ENCODE measurements around the gene RPS28.
"Not testable (repeated sequence)": the region's sequence is repeated elsewhere in the genome, so short reads cannot be mapped to it uniquely, and the experiment has no call there.

Gene RPS28

GRCh38 chr19:8342684-8343482, 21.6 kb downstream of the RPS28 start, which contains the start of gene KANK3:
TSS of gene KANK3 (minus strand) at chr19:8343262. CDS start at chr19:8337828, 5,434 bp downstream.
- DNase-seq (ENCODE audit: low read depth): peak; percentile 97

DNA sequence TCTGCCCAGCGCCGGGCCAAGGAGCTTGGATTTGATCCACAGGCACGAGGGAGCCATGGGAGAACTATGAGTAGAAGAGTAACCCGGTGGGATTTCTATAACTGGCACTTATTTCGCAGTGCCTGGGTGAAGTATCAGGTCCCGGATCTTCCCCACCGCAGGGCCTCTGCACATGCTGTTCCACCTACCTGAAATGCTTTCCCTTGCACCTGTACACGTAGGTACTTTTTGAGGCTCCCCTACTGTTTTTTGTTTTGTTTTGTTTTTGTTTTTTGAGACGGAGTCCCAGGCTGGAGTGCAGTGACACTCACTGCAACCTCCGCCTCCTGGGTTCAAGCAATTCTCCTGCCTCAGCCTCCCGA, 22.2 kb downstream of the RPS28 start:
- no peak for DNase-seq (ENCODE audit: low read depth)

GRCh38 chr19:8349629-8350372, 28.5 kb downstream of the RPS28 start:
- DNase-seq (ENCODE audit: low read depth): not testable (repeated sequence)

- DNase-seq (ENCODE audit: low read depth): no peak
These were observed 31.0 kb downstream of the RPS28 start for GRCh38 chr19:8352134-8352827.

DNA sequence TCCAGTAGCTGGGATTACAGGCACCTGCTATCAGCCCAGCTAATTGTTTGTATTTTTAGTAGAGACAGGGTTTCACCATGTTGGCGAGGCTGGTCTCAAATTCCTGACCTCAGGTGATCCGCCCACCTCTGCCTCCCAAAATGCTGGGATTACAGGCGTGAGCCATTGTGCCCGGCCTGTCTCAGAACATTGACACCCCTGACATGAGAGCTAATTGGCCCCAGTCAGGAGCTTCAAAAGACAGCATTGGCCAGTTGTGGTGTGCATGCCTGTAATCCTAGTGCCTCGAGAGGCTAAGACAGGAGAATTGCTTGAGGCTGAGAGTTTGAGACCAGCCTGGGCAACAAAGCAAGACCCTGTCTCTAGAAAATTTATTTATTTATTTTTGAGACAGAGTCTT, 31.5 kb downstream of the RPS28 start:
- not testable (repeated sequence) for DNase-seq (ENCODE audit: low read depth)

DNA sequence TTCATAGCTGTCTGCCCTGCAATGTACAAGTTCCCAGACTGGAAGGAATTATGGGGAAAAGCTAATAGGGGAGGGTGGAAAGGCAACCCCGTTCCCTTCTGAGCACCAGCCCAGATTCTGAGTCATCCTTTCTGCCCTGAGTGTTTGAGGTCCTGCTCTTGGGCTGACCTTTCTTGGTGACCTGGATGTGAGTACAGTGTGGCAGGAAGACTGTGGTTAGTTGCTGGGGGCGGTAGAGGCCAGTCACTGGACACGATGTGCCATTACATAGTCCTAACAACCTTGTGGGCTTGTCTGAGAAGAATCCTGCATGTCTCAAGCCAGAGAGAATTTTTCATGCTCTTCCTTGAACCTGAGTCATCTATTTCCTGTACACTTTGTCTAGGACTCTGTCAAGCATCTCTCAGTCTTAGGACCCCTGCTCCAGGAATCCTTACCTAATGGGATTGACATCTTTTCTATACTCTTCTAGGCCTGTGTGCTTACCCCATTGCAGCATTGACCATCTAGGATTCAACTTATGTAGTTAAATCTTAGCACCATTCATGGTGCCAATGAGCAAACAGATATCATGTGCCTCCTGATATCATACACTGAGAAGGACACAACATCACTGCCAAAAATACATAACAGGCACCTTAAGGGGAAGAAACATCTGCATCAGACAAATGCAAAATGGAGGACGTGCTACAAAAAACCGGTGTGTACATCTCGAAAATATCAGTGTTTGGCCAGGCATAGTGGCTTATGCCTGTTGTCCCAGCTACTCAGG, 34.5 kb downstream of the RPS28 start:
- peak; percentile 100 for DNase-seq (ENCODE audit: low read depth)

- no peak for DNase-seq (ENCODE audit: low read depth)
These were observed 35.8 kb downstream of the RPS28 start for GRCh38 chr19:8357007-8357521.

DNA sequence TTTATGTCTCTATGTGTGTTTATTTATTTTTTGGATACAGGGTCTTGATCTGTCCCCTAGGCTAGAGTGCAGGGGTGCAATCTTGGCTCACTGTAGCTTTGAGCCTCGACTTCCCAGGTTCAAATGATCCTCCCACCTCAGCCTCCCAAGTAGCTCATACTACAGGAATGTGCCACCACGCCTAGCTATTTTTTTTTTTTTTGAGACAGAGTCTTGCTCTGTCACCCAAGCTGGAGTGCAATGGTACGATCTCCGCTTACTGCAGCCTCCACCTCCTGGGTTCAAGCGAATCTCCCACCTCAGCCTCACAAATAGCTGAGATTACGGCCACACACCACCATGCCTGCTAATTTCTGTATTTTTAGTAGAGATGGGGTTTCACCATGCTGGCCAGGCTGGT, 37.7 kb downstream of the RPS28 start:
- DNase-seq (ENCODE audit: low read depth): no peak

DNA sequence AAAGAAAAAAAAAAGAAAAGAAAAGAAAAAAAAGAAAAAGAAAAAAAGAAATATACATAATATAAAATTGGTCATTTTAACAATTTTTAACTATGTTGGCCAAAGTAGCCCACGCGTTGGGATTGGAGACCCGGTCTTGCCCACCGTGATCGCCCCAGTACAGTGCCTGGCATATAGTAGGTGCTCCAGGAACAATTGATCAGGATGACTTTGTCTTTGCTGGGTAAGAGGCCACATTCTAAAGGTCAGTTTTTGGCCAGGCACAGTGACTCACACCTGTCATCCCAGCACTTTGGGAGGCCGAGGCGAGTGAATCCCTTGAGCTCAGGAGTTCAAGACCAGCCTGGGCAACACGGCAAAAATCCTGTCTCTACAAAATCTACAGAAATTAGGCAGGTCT, 38.9 kb downstream of the RPS28 start:
- DNase-seq (ENCODE audit: low read depth): peak; percentile 49

GRCh38 chr19:8361921-8362793, 40.9 kb downstream of the RPS28 start:
- peak; percentile 99 for DNase-seq (ENCODE audit: low read depth)

DNA sequence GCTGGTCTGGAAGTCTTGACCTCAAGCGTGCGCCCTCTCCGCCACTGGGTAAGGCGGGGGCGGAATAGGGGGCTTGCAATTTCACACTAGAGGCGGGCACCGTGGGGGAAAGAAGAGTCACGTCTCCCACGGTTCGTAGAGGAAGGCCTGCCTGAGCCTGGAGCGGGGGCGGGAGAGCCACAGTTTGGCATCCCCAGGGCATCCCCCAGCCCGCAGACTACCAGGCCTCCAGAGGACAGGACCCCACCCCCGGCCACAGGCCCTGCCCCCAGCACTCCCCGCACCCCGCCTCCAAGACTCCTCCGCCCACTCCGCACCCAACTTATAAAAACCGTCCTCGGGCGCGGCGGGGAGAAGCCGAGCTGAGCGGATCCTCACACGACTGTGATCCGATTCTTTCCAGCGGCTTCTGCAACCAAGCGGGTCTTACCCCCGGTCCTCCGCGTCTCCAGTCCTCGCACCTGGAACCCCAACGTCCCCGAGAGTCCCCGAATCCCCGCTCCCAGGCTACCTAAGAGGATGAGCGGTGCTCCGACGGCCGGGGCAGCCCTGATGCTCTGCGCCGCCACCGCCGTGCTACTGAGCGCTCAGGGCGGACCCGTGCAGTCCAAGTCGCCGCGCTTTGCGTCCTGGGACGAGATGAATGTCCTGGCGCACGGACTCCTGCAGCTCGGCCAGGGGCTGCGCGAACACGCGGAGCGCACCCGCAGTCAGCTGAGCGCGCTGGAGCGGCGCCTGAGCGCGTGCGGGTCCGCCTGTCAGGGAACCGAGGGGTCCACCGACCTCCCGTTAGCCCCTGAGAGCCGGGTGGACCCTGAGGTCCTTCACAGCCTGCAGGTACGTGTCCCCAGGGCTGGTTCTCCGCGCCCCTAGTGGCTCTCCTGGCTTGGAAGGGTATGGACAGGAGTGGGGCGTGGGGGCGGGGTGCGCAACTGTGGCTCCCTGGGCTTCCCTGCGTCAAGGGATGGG, 42.8 kb downstream of the RPS28 start, which contains the start of gene ANGPTL4:
TSS of gene ANGPTL4 (plus strand) at position 353 of the 969 bp plus-strand sequence. CDS start at position 520, 167 bp downstream.
- DNase-seq (ENCODE audit: low read depth): peak; percentile 86

GRCh38 chr19:8366121-8366581, 44.9 kb downstream of the RPS28 start:
- no peak for DNase-seq (ENCODE audit: low read depth)

- no peak for DNase-seq (ENCODE audit: low read depth)
These were observed 45.6 kb downstream of the RPS28 start for GRCh38 chr19:8366961-8367326.

DNA sequence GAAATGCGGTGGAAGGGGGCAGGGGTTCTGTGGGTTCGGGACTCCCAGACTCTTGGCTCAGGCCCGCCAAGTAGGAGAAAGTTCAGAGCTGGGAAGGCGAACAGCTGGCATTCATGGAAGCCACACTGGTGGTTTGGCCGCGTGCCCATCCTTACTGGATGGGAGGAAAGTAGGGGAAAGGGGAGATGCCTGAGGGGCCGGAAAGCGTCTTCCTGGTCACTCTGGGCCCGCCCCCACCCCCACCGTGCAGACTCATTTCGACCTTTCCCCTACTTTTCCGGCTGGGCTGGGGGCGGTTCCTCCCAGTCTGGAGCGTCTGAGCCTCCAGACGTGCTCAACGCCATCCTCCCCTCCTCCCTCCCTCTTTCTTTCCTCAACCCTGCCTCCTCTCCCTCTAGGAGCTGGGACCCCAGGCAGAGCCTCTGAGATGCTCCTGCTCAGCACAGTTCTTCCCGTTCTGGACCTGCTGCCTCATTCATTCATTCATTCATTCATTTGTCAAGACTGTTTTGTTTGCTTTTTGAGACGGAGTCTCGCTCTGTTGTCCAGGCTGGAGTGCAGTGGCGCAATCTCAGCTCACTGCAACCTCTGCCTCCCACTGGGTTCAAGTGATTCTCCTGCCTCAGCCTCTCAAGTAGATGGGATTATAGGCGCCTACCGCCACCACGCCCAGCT, 46.2 kb downstream of the RPS28 start:
- DNase-seq (ENCODE audit: low read depth): peak; percentile 98

DNA sequence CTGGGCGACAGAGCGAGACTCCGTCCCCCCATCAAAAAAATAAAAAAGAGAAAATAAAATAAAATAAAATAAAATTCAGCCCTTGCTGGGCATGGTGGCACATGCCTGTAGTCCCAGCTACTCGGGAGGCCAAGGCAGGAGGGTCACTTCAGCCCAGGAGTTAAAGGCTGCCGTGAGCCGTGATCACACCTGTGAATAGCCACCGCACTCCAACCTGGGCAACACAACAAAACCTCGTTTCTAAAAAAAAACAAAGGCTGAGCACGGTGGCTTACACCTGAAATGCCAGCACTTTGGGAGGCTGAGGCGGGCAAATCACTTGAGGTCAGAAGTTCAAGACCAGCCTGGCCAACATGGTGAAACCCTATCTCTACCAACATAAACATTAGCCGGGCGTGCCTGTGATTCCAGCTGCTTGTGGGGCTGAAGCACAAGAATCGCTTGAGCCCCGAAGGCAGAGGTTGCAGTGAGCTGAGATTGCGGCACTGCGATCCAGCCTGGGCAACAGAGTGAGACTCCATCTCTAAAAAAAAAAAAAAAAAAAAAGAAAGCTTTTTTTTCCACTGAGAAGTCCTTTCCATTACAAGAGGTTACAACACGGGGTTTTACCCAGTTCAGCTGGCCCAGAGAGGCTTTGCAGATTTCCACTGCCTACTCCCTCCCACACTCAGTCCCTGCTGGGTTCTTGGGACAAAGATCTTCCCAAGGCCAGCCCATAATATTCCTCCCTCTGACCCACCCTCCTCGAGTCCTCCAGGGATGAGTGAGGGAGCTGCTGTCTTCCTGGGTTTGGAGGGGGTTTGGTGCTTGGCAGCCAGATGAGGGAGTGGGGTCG, 49.1 kb downstream of the RPS28 start:
- DNase-seq (ENCODE audit: low read depth): no peak

GRCh38 chr19:8371011-8371804, 49.9 kb downstream of the RPS28 start:
- DNase-seq (ENCODE audit: low read depth): no peak

Data from ELR (cell line).